Stimulated activated CD4-positive, alpha-beta T cell treated with anti-CD3 and anti-CD28 coated beads, Interleukin-1b, Interleukin-23, amount 100 ng/mL, for 48 hours (primary cell): ENCODE results near the gene TENT4A.

ENCODE experiments used
- DNase-seq: peaks from one replicate; pipeline ENCODE4 v3.0.0-alpha.2; 2020

The TENT4A gene

DNA sequence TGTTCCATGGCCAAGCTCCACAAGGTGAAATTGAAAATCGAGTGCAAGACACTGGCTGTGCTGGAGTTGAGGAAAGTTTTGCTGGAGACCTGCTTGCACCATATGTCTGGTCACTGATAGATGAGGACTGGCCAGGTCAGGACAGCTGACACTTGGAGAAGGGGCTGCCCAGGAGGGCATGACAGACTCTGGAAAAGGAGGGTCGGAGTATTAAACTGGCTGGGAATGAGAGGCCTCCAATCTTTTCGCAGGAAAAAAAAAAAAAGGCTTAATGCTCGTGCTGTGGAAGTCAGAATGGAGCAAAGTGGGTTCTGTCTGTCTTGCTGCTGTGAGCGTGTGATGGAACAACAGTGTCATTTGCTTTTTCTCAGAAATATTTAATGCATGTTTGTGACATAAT is 5.5 kb downstream of the TENT4A start:
- no peak for DNase-seq

DNA sequence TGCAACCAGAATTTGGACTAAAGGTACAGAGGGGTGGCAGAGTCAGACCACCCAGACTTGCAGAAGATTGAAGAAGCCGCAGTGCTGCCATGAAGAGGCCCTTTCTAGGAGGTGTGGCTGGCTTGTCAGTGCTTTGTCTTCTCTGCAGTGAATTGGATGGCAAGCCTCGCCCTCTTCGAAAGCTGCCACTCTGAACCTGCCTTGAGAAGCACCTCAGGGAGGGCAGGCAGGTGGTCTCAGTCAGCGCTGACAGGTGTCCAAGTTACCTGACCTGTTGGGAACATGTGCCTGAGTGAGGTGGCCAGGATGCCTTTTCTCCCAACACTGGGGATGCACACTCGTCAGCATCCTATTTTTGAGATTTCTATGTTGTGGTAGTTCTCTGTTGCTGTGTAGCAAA is 6.2 kb downstream of the TENT4A start:
- no peak for DNase-seq

DNA sequence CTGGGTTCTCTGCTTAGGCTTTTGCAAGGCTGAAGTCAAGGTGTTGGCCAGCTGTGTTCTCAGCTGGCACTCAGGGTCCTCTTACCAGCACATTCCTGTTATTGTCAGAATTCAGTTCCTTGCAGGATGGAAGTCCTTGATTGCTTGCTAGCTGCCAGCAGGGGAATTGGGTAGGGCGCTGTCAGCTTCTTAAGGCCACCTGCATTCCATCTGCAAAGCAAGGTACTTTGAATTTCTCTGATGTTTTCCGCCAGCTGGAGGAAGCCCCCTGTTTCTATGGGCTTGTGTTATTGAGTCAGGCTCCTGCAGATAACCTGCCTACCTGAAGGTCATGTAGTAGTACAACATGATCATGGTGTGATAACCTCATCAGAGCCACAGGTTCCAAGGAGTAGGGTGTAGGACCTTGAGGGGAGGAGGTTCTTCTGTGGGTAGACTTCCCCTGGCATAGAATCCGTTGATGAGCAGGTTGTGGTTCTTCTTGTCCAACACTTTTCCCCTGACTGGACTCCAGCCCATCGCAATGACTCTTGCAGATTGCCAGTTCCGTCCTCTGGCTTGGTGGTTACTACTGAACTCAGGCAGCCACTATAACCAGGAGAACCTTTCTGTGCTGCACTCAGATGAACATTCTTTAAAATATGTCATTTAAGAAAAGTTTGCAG is 6.8 kb downstream of the TENT4A start:
- DNase-seq, result no peak

DNA sequence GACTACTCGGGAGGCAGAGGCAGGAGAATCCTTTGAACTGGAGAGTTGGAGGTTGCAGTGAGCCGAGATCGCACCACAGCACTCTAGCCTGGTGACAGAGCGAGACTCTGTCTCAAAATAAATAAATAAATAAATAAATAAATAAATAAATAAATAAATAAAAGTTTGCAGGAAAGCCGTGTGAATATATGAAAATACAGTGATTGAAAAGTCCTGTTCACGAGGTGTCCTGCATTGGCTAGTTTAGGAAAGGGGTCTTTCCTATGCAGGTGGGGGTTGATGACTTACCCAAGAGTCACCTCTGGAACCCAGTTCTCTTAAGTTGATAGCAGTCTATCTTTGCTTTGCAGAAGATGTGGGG is 7.3 kb downstream of the TENT4A start:
- no peak for DNase-seq

DNA sequence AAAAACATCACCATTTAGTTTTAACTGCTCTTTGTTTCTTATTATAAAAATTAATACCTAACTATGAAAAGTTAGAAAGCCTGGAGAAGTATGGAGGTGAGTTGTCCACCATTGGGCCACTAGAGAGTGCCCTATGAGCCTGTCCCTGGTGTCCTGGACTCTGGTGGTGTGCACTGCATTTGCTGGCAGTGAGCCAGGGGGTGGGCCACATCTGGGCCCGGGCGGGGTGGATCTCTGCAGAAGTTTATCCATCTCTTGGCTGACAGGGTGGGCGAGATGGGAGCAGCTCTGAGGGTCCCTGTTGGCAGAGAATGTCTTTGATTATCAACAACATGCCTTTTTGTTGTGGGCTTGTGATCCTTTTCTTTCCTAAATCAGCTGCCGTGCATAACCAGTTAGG is 8.2 kb downstream of the TENT4A start:
- no peak for DNase-seq

DNA sequence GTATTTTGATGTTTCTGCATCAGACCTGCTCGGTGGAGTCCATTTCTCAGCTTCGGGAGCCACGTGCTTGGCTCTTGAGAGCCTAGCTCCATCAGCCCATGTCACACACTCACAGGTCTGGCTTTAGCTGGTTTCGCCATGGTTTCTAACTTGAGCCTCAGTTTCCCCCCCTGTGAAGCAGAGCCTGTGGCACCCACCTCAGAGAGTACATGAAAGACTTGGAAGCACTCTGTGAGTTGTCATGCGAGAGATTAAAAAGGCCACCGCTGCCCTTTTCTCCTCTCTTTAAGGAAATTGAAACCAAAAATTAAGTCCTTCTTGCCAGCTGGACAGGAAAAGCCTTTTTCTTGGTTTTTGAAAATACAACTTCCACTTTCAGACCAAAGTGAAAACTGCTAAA is 8.8 kb downstream of the TENT4A start:
- DNase-seq, result no peak

DNA sequence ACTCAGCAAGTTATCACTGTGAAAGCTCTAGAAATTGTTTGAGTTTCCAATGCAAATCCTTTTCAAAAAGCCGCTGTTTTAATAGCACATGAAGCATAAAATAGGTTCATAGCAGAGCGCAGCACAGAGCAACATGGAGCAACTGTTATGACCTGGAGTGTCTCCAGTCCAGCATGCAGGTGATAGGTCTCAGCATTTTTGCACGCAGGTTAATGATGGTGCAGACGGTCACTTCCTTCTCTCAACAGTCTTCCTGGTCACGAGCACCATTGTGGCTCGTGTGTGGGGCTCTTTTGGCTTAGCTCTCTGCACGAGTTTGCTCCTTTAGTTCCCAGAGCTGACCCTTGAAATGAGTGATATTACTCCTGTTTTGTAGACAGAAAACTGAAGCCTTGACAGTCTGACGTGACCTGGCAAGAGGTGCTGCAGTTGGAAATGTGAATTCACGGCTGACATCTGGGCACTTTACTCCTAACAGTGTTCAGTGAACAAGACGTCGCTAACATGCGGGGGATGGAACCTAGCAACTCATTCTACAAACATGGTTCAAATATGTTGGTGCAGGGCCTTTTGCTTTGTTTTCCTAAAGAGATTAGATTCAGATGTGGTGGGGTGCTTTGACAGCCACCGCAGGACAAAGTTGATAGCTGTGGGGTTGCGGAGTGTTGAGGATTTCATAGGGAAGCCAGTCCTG is 10.0 kb downstream of the TENT4A start:
- DNase-seq, result no peak

DNA sequence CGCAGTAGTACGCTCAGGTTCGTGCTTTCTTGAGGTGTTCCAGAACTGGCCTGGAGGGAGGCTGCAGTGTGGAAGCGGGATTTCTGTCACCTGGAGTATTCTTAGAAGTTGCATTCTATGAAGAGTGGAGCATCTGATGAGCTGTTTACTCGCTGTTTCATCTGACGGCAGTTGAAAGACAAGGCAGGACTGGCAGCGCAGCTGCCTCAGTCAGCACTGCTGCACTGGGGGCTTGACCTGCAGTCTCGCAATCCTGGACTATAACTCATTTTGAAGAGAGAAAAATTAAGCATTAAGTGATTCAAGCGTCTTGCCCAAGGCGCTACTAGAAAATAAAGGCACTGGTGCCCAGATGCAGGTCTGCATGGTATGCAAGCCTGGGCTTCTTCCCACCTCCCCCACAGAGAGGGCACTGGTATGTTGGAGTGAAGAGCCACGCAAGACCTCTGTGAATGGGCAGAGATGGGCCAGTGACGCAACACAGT is 10.6 kb downstream of the TENT4A start:
- no peak for DNase-seq

DNA sequence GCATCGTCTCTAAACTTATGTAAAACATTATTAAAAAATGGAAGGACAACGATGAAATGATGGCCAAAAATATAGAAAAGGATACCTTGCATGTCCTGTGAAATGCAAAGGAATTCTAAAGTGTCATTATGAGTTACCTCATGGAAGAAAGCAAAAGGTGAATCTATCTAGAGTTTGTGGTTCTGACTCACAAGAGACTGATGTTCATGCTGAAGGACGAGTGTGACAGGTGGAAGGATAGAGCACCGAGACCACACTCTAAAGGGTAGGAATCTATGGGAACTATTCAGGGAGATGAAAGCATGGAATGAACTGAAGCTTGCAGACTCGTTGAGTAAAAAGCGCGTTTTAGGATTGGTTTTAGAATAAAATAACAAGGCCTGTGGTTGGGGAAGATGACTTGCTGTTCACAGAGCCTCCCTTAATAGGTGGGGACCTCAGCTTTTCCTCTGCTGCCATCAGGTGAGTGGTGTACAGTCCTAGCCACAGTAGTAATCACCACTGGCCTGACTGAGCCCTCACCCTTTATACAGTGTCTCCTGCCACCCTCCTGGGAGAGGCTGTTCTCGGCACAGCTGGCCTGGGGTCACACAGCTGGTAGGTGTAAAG is 11.2 kb downstream of the TENT4A start:
- no peak for DNase-seq

DNA sequence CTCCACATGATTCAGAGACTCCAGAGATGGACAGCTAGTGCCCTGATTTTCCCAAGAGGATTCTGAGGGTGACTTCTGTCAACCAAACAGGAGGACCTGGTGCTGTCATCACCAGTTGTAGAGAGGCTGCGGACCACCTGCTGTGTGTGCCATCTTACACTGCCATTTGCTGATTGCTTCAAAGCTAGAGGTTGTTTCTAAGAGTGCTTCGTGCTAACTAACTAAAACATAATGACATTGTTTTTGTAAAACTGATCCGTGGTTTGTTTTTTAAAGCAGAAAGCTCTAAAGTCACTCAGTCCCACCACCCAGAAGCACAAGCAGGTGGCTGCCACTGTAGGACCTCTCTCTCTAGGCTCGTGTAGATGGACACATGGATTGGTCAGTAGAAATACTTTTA is 12.2 kb downstream of the TENT4A start:
- no peak for DNase-seq

DNA sequence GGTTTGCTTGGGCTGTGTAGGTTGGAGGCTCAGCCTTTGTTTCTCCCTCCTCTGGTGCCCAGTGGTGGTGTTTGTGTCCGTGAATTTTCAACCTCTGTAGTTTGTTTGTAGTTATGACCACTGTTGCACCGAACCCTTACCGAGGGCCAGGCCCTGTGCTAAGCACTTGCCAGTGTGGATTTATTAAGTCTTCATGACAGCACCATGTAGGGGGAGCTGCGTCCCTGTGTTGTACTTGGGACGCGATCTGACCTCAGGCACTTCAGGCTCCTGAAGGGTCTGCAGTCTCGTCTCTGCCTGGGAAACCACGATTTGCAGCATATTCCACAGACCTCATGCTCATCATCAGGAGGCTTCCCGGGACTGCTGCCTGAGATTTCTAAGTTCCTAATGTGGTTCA is 12.8 kb downstream of the TENT4A start:
- no peak for DNase-seq

DNA sequence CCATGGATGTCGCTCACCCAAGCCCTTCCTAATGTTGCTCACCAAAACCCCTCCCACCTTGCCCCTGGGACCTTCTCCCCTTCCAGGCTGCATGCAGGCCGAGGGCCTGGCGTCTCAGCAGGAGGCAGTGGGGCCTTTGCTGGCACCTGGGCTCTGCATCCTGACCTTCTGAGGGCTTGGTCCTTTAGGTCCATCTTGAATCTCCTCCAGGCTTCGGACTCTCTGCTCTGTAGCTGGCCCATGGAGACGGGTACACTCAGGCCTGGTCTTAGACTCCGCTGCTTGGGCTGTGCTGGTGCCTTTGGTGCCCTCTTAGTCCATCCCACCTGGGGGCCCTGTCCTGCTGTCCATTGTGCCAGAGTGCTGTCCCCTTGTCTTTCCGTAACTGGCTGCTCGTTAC is 14.0 kb downstream of the TENT4A start:
- no peak for DNase-seq

DNA sequence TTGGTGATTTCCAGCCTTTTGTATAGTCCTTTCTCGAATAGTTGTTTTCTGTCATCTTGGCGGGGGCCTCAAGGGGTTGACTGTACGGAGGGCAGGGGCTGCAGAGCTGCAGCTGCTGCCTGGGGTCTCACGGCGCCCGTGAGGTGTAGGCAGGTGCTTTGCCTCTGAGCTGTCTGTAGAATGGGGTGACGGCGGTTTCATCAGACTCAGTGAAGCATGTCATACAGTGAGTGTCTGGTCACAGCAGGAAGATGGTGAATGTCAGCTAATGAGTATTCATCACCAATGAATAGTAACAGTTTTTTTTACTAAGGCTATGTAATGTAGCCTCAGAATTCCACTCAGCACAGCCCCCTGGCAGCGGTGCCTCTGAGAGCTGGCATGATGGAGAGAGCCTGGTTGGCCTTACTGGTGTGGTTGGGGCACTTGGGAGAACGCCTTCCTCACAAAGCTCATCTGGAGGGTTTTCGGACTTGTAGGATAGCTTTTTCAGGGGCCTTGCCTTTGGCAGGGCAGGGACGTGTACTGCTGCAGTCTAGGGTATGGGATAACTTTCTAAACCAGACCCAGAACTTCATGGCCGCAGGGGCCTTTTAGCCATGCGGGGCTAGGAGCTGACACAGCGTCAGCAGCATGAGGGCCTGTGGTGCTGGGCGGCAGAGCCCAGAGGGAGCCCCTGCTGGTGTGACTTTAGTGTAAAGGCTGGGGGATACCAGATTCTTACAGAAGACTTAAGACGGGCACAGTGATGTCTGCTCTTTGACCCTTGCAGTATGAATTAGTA is 15.0 kb downstream of the TENT4A start:
- peak; percentile 43 for DNase-seq

DNA sequence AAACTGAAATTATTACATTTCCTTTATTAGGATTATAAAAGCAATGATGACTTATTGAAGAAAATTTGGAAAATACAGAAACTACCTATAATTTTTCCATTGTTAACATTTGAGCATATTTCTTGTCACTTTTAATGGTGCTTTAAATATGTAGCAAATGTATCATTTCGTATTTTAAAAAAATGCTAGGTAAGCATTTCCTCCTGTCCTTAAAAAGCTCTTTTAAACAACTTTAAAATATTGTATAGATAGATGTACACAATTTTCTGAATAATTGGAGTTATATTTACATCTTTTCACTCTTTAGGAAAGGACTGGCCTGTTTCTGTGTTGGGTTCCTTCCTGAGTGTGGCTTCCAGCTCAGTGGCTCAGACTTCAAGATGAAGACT is 15.6 kb downstream of the TENT4A start:
- no peak for DNase-seq

DNA sequence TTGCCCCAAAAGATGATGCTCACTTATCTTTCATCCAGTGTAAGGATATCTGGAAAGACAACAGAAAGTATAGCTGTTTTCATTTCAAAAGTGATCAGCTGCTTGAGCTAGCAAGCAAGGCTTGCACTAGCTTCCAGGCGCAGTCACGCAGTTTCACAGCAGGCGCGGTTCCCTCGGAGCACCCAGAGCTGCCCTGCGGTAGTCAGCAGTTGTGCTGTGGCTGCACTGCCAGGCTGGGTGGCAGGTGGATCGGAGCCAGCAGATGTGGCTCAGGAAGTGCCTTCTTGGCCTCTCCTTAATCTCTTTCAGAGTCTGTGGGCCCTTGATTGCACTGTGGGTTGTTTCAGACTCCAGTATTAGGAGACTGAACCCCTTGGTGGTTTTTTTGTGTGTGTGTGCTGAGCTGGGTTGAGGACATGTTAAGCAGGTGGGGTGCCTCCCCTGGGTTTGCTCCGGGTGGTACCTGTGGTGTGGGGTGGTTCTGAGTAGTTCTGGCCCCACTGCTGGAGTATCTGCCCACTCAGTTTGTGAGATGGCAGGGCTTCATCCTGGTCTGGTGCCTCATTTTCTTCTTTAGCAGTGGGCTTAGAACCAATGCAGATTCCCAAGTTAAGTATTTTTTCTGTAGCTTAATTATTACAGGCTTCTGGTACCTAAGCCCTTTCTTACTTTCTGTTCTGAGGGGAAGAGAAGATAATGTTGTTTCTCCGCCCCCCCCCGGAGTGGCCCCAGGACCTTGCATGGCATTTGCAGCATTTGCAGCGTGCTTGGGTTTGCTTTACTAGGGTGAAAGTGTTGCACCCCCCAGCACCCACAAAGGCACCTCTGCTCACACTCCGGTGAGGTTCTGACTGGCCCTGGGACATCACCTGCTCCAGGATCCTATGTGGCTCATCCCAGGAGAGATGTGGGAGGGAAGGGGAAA is 16.4 kb downstream of the TENT4A start:
- peak; percentile 56 for DNase-seq

DNA sequence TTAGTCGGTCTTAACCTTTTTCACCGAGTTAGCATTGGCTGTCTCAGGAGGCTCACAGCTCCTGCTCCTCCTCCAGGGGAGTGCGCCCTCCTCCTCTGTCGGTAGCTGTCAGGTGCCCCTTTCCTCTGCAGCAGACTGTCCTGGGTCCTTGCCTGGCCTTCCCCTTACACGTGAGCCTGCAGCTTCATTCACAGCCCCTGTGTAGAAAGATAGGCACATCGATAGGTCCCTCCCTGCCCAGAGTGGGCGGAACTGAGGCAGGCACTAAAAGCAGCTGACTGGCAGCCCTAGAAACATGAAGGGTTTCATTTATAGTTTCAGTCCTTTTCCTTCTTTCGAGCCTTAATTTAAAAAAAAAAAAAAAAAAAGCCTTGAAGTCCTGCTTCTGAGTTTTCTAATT is 17.2 kb downstream of the TENT4A start:
- peak; percentile 36 for DNase-seq

DNA sequence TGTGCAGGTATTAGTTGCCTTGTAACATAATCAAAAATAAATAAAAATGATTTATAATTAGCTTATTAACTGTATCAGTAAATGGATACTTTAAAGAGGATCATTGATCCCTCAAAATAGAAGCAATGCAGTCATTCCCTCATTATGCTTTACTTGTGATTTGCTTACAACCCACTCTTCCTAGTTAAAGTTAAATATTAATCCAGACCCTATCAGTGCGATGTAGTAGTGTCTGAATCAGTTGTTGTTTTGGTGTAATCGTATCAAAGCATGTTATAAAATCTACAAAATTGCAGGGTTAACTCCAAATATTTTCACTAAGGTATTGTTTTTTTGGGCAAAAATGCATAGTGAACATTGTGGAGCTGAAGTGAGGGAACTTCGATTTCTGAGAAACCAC is 17.6 kb downstream of the TENT4A start:
- no peak for DNase-seq

DNA sequence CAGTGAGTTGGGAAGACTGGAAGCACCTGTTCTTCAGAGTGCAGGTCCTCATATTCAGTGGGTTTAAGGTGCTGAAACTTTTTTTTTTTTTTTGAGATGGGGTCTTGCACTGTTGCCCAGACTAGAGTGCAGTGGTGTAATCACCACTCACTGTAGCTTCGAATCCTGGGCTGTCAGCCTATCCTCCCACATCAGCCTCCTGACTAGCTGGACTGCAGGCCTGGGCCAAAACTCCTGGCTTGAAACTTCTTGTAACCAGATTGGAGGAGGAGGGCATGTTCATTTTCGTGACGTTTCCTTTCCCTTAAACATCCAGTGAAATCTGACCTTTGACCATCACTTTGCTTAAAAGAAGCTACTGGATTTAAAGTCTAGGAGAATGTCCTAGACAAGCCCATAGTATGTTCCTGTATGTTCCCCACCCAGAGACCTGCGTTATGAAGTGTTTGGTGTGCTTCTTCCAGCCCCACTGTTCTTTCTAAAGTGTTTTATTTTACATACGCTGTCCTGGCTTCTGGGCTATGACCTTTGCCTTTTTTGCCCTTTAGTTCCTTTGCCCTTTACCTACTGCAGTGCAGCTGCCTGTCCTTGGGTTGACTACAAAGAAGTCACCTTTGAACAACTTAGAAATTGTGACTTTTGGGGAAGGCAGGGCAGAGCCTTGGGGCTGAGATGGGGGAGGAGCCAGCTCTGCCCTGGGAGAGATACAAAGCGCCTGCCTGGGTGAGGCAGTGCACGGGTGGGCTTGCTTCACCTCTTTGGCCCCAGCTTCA is 18.4 kb downstream of the TENT4A start:
- no peak for DNase-seq

DNA sequence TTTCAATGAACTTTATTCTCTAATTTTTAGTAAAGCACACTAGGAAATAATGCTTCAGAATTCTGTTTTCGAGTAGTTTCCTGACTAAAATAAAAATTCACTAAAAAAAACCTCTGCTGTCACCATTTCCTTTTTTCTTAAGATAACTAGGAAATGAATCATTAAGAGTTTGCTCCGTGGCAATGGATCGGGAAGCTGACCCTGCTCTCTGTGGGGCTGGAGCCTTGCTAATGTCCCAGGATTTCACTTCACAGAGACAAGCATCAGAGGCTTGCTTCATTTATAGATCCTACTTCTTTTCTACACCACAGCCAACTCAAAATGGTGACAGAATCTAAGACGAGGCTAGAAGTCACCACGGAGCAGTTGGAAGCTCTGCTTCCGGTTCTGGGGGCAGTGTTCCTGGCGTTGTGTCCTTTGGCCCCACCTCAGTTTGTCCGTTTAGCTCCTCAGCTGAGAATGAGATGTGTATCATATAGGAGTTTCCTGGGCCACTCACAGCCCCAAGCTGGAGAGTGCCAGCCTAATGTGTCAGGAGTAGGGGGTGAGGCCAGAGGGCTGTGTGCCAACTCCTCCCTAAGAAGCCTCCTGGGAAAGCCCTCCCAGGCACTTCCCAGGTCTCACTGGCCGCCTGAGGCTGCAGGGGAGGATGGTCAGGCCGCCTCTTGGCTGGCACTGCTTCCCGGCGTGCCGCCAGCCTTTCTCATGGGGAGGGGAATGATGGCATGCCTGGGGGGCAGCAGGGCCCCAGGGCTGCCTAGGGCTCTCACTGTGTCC is 19.6 kb downstream of the TENT4A start:
- DNase-seq, result no peak

DNA sequence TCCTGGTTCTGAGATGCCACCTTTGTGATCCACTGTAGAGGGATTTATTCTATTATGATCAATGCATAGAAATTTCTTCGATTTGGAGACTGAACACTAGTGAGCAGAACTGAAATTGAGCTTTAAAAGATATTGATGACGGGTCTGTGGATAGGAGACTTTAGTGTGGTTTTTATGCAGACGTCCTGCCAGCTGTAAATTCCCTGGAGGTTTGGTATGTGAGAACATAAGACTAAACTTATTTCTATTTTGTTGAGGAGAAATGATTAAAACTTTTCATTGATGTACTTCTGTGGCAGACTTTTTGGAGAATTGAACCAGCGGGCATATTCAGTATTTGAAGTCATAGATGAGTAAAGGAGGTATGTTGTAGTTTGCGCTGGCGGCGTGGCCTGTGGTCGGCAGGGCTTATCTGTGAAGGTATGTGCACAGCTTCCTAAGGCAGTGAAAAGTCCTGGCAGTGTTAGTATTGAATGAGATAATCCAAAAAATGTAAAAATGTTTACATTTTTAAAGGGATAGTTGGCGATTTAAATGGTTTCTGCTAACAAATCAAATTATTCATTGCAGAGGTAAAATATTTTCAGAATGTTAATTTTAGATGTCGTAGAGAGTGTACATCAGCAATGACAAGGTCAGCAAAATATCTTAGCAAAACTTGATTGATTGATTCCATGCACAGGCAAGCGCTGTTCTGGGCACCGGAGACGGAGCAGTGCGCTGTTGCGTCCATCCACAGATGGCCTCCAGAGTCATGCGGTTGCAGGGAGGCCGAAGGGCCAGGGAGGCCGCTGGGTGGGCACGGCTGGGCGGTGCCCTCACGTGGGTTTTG is 20.4 kb downstream of the TENT4A start:
- DNase-seq, result no peak
